A172 (cell line): ENCODE data around the gene SORCS2. TPM values are rescaled to one million over a fixed set of nuclear protein-coding genes. Genes with fewer than 3 reads are reported as not detected.

Experiments used
- DNase-seq: peaks from one replicate; pipeline ENCODE4 v3.0.0-alpha.2; 2015; ENCODE audit warnings: low spot score
- total RNA-seq: library from RNA; depleted of rRNA; stranded (reverse); fragments of >200 nt; shearing (Covaris generic); gene quantifications from 2 replicates; pipeline ENCODE4 v1.2.3, GENCODE V29; 2014

Gene SORCS2
- total RNA-seq, 1 experiment from 2014 or later: 0.78 TPM

GRCh38 chr4:7390906-7391636 lies 198.7 kb downstream of the SORCS2 start:
- no peak for DNase-seq

- no peak for DNase-seq
These were observed 199.5 kb downstream of the SORCS2 start for GRCh38 chr4:7391637-7392437.

- DNase-seq: no peak
These were observed 200.4 kb downstream of the SORCS2 start for GRCh38 chr4:7392438-7393421.

GRCh38 chr4:7393601-7394575 lies 201.6 kb downstream of the SORCS2 start:
- no peak for DNase-seq

- DNase-seq: no peak
These were observed 202.5 kb downstream of the SORCS2 start for GRCh38 chr4:7394681-7395451.

- no peak for DNase-seq
These were observed 203.3 kb downstream of the SORCS2 start for GRCh38 chr4:7395645-7396044.

- no peak for DNase-seq
These were observed 204.0 kb downstream of the SORCS2 start for GRCh38 chr4:7396186-7396910.

- no peak for DNase-seq
These were observed 205.1 kb downstream of the SORCS2 start for GRCh38 chr4:7397206-7398103.

GRCh38 chr4:7398104-7398423 lies 205.7 kb downstream of the SORCS2 start:
- peak; percentile 65 for DNase-seq

- DNase-seq: peak; percentile 7
These were observed 206.6 kb downstream of the SORCS2 start for GRCh38 chr4:7398788-7399439.

GRCh38 chr4:7399440-7400234 lies 207.3 kb downstream of the SORCS2 start:
- no peak for DNase-seq

- DNase-seq: no peak
These were observed 208.4 kb downstream of the SORCS2 start for GRCh38 chr4:7400671-7401298.

- DNase-seq: no peak
These were observed 210.2 kb downstream of the SORCS2 start for GRCh38 chr4:7402526-7402925.

GRCh38 chr4:7403001-7403400 lies 210.7 kb downstream of the SORCS2 start:
- DNase-seq: no peak

GRCh38 chr4:7408166-7408565 lies 215.8 kb downstream of the SORCS2 start:
- no peak for DNase-seq

GRCh38 chr4:7410446-7410845 lies 218.1 kb downstream of the SORCS2 start:
- DNase-seq: no peak

GRCh38 chr4:7411491-7411890 lies 219.2 kb downstream of the SORCS2 start:
- DNase-seq: no peak
